NCI-H1105 treated with DMSO at 0.1 percent for 48 hours (cell line): ENCODE measurements around the gene PLIN5.

ENCODE experiments used
- DNase-seq: peaks from one replicate; lab custom pipeline; 2025; lab: John Stamatoyannopoulos, UW

PLIN5 gene

DNA sequence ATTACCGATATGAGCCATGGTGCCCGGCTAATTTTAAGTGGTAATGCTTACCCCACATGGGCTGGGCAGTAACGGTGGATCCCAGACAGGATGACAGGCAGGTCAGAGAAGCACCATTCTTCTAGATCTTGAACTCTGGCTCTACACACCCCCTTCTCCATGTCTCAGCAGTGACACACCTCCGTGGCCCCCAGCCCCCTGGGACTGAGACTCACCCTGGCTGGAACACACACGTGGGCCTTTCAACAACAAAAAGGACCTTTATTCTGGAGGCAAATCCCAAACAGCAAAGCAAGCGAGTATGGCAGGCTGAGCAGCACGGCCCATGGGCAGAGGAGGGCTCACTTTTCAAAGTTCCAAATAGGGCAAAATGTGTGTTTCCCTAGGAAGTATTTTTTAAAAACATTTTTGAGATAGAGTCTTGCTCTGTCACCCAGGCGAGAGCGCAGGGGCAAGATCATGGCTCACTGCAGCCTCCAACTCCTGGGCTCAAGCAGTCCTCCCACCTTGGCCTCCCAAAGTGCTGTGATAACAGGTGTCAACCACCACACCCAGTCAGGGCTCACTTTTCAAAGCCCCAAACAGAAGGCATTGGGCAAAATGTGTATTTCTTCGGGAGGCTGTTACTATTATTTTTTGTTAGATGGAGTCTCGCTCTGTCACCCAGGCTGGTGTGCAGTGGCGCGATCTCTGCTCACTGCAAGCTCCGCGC lies 12.6 kb downstream of the PLIN5 start:
- DNase-seq = no peak

DNA sequence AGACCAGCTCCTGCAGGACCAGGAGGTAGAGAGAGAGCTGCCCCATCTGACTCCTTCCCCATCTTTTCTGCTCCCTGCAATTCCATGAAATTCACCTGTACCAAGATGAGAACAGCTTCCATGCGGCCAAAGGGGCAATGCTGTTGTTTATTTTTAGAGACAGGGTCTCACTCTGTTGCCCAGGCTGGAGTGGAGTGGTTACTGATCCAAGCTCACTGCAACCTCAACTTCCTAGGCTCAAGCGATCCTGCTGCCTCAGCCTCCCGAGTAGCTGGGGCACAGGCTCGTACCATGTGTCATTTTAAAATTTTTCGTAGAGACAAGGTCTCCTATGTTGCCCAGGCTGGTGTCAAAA lies 13.2 kb downstream of the PLIN5 start:
- no peak for DNase-seq

DNA sequence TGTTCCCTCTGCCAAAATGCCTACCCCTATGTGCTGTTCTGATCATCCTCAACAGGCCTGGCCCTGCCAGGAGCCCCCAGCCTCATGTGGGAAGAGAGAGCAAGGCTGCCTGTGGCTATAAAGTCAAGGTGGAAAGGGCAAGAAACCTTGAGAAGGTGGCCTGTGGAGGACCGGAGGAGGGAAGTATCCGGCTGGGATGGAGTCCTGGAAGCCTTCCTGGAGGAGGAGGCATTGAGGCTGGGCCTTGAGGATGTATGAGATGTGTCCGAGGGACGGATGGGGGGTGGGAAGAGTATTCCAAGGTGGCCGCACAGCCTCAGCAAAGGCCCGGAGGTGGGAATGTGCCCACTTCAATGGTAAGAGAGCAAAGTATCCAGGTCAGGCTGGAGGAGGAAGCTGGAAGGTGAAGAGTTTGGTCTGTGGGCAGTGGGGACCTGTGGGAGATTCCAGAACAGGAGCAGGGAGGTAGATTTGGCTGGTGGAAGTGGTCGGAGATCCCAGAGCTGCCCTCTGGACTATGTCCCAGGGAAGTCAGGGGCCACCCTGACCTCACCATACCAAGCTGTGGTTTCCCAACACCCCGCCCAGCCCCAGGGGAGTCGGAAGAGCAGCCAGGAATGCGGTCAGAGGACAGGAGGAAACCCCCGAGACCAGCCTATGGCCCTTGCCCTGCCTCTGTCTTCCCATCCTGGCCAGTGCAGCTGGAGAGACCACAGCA lies 13.7 kb downstream of the PLIN5 start:
- DNase-seq = no peak

DNA sequence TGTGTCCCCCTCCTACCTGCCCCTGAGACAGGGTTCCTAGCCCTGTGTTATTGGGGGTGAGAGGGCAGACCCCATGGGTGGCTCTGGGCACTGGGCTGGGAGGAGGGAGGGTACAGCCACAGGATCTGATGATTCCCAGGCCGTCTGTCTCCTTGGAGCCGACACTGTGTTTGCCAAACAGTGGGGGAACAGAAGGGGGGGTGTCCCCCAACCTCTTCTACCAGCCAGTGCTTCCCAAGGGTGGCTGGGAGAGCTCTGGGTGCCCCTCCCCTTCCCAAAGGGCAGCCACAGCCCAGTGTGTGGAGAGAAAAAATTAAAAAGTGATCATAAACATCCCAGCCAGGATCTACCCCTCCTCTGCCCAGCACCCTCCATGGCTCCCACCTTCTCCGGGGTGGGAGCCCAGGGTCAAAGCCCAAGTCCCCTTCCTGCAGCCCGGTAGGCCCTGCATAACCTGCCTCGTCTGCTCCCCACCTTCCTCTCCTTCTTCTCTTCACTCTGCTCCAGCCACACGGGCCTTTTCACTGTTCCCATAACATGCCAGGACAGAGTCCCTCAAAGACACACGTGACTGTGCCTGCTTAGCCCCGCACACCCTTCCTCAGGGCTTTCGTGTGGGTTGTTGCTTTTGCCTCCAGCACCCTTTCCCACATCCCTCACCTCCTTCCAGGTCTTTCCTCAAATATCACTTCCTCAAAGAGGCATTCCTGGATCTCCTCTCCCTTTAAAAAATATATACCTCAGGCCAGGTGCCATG lies 15.3 kb downstream of the PLIN5 start:
- DNase-seq = no peak

DNA sequence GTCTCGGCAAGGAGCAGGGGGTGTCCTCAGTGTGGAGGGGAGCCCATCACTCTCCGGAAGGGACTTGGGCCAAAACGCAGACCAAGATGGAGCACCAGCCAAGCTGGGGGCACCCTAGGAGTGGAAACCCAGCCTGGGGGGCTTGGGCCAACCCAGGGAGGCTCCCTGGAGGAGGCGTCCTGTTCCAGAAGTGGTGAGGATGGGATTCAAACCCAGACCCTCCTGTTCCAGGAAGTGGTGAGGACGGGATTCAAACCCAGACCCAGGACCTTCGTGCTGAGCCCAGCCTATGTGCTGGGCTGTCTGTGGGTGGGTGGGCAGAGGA lies 15.9 kb downstream of the PLIN5 start:
- DNase-seq = no peak

DNA sequence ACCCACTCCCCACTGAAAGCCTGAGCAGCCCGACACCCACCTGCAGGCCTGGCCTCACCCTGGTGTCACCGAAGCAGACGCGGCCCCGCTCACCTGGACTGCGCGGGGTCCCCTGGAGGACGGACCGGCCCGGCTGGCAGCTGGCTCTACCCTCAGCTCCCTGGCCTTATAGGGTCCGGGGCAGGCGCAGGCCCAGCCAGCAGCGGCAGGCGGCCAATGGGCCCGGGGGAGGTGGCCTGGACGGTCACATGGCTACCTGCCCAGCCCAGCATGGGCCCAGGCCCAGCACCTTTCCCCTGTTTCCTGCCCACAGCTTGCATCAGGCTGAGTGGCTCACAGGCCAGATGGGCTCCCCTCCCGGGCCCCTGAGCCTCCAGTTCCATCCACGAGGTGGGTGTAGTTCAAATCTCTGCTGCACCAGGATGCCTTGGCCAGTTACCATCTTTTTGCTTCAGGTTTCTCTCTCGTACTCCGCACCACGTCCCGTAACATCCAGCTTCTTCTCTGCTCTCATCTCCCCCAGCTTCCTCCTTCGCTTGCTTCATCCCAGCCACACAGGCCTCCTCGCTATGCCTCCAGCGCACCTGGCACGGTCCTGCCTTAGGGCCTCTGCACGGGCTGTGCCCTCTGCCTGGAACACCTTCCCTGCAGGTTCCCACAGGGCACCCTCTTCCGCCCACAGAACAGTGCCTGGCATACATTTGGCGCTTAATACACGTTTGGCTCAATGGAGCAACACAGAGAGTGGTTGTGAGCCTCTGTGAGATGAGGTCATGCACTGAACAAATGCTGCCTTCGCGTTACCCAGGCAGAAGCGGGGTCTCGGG lies 16.5 kb downstream of the PLIN5 start, which contains the start of gene PLIN4:
PLIN4 (minus strand) TSS at position 142 of the 827 bp plus-strand sequence. CDS start 214 bp downstream, outside the sequence.
- no peak for DNase-seq

DNA sequence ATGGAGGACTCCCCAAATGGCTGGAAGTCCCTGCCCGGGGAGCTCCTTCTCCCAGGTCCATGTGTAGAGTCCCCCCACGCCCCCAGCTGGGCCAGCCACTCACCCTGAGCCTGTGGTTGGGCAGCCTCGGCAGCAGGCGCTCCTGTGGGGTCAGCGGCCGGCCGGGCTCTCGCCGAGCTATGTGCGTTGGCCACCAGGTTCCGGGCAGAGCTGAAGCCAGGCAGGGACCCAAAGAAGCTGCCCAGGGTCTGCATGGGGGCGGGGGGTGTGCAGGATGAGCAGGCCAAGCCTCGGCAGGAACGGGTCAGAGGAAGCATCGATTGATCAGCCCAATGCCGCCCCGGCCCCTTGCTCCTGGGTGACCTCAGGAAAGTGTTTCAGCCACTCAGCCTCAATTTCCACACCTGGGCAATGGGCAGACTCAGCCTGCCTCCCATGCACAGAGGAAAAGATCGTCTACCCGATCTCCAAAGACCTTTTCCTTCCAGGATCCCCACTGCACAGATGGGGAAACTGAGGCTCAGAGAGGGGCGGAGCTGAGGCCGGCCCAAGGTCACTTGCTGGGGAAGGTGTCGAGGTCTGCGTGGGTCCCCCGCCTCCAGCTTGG lies 17.5 kb downstream of the PLIN5 start:
- no peak for DNase-seq

DNA sequence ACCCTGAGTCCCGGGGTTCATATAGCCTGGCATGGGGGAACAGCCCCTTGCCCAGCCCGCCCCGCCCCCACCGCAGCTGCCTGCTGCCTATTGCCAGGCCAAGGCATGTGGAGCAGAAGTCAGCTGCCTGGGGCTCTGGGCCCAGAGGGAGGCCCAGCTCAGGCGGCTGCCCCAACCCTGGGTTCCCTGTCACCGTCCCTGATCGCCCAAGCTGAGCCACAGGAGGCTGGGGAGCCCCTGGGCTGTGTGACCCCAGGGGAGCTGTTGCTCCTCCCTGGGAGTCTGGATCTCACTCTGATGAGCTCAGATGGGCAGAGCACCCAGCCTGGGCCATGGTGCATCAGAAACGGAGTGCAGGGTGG lies 18.1 kb downstream of the PLIN5 start:
- no peak for DNase-seq

DNA sequence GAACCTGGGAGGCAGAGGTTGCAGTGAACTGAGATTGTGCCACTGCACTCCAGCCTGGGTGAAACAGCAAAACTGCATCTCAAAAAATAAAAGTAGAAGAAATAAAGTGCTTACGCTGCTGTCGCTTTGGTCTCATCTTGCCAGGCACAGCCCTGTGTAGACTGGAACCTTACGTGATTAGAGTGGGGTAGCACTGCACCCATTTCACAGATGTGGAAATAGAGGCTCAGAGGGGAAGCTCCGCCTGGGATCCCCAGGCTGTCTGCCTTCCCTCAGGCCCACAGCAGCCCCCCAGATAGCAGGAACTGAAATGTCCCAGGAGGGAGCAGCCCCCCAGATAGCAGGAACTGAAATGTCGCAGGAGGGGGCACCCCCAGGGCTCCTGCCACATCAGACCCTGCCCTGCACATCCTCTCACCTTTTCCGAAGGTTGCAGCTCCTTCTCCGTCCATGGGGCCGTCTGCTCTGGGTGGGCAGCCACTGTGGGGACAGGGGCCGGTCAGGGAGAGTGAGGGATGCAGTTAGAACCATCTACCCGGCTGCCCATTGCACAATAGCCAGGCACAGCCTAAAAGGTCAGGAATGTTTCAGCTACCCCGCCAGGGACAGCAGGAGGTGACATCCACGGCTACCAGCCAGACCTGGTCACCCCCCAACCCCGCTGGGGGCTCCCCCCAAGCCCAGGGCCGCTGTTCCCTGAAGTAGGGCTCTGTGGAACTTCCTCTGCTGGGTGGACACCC lies 18.7 kb downstream of the PLIN5 start:
- no peak for DNase-seq

DNA sequence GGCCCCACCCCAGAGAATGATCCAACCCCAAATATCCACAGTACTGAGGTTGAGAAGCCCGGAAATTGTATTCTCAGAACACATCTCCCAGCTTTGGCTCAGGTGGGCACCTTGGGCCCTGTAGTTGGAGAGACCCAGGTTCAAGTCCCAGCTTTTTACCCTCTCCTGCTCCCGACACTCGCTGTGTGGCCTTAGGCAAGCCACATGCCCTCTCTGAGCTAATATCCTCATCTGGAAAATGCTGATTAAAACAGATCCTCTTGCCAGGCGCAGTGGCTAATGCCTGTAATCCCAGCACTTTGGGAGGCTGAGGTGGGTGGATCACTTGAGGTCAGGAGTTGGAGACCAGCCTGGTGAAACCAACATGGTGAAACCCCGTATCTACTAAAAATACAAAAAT lies 19.3 kb downstream of the PLIN5 start:
- no peak for DNase-seq

DNA sequence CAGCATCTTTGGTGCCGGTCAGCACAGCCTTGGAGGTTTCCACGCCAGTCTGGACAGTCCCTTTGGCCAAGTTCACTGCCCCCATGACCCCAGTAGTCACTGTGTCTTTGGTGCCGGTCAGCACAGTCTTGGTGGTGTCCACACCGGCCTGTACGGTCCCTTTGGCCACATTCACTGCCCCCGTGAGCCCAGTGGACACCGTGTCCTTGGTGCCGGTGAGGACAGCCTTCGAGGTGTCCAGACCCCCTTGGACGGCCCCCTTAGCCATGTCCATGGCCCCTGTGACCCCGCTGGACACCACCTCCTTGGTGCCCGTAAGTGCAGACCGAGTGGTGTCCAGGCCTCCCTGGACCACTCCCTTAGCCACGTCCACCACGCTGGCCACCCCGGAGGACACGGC lies 21.8 kb downstream of the PLIN5 start:
- no peak for DNase-seq

DNA sequence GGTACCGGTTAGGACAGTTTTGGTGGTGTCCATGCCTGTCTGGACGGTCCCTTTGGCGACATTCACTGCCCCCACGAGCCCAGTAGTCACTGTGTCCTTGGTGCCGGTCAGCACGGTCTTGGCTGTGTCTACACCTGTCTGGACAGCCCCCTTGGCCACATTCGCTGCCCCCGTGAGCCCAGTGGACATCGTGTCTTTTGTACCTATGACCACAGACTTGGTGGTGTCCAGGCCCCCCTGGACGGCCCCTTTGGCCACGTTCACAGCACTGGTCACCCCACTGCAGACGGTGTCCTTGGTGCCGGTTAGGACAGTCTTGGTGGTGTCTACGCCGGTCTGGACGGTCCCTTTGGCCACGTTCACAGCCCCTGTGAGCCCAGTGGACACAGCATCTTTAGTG lies 23.0 kb downstream of the PLIN5 start:
- DNase-seq = no peak

DNA sequence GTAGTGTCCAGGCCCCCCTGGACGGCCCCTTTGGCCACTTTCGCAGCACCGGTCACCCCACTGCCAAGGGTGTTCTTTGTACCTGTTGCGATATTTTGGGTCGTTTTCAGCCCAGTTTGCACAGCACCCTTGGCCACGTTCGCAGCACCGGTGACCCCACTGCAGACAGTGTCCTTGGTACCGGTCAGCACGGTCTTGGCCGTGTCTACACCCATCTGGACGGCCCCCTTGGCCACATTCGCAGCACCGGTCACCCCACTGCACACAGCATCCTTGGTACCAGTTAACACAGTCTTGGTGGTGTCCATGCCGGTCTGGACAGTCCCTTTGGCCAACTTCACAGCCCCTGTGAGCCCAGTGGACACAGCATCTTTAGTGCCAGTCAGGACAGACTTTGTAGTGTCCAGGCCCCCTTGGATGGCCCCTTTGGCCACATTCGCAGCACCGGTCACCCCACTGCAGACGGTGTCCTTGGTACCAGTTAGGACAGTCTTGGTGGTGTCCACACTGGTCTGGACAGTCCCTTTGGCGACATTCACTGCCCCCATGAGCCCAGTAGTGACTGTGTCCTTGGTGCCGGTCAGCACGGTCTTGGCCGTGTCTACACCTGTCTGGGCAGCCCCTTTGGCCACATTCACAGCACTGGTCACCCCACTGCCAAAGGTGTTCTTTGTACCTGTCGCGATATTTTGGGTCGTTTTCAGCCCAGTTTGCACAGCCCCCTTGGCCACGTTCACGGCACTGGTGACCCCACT lies 23.5 kb downstream of the PLIN5 start:
- no peak for DNase-seq

DNA sequence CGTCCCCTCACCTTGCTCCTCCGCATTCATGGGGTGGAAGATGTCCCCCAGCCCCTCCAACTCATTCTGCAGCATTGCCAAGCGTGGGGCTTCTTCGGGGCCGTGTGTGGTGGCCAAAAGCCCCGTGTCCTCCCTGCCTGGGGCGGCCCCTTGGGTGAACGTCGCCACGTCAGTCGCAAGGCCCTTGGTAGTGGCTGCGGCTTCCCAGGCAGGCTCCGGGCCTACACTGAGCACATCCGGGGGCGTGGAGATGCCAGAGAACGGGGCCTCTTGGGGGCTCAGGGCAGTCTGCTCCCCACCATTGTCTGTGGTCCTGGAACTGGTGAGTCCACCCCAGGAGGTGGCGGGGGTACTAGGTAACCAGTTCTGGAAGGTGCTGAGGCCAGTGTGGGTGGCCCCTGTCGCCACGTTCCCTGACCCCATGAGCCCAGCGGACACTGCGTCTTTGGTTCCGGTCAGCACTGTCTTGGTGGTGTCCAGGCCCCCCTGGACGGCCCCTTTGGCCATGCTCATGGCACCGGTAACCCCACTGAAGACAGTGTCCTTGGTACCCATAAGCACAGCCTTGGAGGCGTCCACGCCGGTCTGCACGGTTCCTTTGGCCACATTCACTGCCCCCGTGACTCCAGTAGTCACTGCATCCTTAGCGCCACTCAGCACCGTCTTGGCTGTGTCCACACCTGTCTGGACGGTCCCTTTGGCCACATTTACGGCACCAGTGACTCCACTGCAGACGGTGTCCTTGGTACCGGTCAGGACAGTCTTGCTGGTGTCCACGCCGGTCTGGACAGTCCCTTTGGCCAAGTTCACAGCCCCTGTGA lies 24.4 kb downstream of the PLIN5 start:
- no peak for DNase-seq

DNA sequence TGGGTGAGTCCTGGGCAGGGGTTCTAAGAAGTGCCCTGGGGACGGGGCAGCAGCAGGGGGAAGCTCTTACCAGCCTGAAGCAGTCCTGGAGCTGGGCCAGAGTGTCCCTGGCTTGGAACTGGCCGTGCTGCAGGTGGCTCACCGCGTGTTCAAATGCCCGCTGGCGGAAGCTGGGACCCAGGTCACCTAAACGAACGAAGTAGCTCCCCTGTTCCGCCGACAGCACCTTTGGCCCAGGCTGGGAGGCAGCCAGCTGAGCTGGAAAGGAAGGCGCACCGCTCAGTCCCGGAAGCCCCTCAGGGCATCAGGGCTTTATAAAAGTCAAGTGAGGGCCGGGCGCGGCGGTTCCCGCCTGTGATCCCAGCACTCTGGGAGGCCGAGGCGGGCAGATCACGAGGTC lies 26.3 kb downstream of the PLIN5 start:
- DNase-seq = no peak

DNA sequence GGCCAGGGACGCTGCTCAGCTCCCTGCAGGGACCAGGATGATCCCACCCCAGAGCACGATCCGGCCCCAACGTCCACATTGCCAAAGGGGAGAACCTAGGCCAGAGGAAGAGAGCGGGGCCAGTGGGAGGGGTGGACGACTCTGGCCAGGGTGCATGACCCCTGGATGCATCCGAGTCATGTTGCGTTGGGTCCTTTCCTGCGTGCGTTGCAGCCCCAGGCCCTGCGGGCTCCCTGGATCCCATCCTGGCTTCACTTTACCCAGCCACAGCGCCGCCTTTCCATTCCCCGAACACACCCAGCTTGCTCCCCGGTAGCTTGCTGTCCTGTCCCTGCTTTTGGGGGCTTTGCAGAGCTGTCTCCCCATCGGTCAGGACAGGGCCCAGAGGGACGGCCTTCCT lies 27.2 kb downstream of the PLIN5 start:
- DNase-seq = no peak

DNA sequence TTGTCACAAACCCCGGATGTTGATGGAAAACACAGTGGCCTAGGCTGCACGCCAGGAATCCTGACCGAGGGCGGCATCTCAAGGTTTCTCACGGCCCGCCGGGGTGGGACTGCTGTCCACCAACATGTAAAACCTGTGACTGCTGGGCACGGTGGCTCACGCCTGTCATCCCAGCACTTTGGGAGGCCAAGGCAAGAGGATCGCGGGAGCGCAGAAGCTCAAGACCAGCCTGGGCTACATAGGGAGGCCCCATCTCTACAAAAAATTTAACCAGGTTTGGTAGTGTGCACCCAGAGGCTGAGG lies 27.9 kb downstream of the PLIN5 start:
- DNase-seq = no peak

DNA sequence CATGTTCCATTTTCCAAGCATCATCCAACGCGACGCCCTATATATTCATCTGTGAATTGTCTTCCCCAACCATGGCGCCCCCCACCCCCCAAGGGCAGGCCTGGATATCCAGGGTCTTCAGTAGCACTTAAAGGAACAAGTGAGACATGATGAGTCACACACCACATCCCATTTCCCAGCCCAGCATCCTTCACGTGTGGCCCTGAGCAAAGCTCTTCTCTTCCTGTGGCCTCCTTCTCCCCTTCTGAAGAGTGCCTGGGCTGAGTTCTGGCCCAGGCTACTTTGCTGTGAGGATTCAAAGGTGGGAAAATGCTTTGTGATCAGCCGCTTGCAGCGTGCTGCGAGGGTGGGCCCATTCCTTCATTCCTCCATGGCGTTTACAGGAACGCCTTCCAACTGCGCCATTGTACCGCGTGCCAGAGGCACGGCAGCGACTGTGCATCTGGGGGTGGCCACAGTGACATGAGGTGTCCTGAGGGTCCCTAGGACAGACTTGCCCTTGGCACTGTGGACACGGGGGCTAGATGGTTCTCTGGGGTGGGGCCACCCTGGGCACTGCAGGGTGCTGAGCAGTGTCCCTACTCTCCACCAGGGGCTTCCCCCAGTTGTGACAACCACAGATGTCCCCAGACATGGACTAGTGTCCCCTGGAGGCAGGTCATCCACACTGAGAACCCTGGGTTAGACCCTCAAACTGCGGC lies 28.4 kb downstream of the PLIN5 start:
- no peak for DNase-seq
